OCI-LY1 (cell line): ENCODE measurements around the gene DCP1B.

Experiments
- H2AFZ ChIP-seq: fragments of 200-600 bp; sonication (generic), shearing (Covaris generic); 2 replicates; pipeline ENCODE4 v1.6.0; 2014; ENCODE audit warnings: antibody characterized with exemption, mild to moderate bottlenecking, low read length
- H3F3A ChIP-seq: fragments of 200-600 bp; sonication (generic), shearing (Covaris generic); 2 replicates; pipeline ENCODE4 v1.6.0; 2014; ENCODE audit warnings: mild to moderate bottlenecking, antibody characterized with exemption, low read length, moderate library complexity; ENCODE audit not compliant: insufficient read depth
- H3K27ac ChIP-seq: fragments of 200-600 bp; sonication (generic); 2 replicates; pipeline ENCODE4 v1.5.1; 2014; ENCODE audit warnings: low read length, mixed run types, mild to moderate bottlenecking, low read depth; ENCODE audit not compliant: poor library complexity, severe bottlenecking
- H3K27me3 ChIP-seq: fragments of 200-600 bp; sonication (generic); 2 replicates; pipeline ENCODE4 v1.6.0; 2014; ENCODE audit warnings: antibody characterized with exemption, mild to moderate bottlenecking, low read length, moderate library complexity; ENCODE audit not compliant: insufficient read depth
- H3K36me3 ChIP-seq: fragments of 200-600 bp; sonication (generic); 2 replicates; pipeline ENCODE4 v1.6.1; 2014; ENCODE audit warnings: mild to moderate bottlenecking, antibody characterized with exemption, low read length, moderate library complexity, mixed read lengths; ENCODE audit not compliant: insufficient read depth
- H3K4me1 ChIP-seq: fragments of 200-600 bp; sonication (generic); 2 replicates; pipeline ENCODE4 v1.5.1; 2014; ENCODE audit warnings: mild to moderate bottlenecking, low read length, moderate library complexity; ENCODE audit not compliant: insufficient read depth, severe bottlenecking
- H3K4me2 ChIP-seq: fragments of 200-600 bp; sonication (generic), shearing (Covaris generic); 2 replicates; pipeline ENCODE4 v1.6.1; 2014; ENCODE audit warnings: low read length
- H3K4me3 ChIP-seq: fragments of 200-600 bp; sonication (generic); 2 replicates; pipeline ENCODE4 v1.5.1; 2014; ENCODE audit warnings: low read length, low read depth, mild to moderate bottlenecking, mixed read lengths; ENCODE audit not compliant: poor library complexity, severe bottlenecking
- H3K79me2 ChIP-seq: fragments of 200-600 bp; shearing (Covaris generic); 2 replicates; pipeline ENCODE4 v1.6.1; 2016; ENCODE audit warnings: mixed run types, low read length, mixed read lengths; ENCODE audit not compliant: insufficient read depth
- H3K9ac ChIP-seq: fragments of 200-600 bp; sonication (generic), shearing (Covaris generic); 2 replicates; pipeline ENCODE4 v1.6.1; 2014; ENCODE audit warnings: mild to moderate bottlenecking, low read length, mixed read lengths
- H3K9me2 ChIP-seq: fragments of 200-600 bp; sonication (generic), shearing (Covaris generic); 2 replicates; pipeline ENCODE4 v1.6.1; 2014; ENCODE audit warnings: low read depth, mild to moderate bottlenecking, low read length, mixed read lengths
- H3K9me3 ChIP-seq: fragments of 200-600 bp; shearing (Covaris generic); 2 replicates; pipeline ENCODE4 v1.6.1; 2014; ENCODE audit warnings: low read length, mixed read lengths
- H4K20me1 ChIP-seq: fragments of 200-600 bp; sonication (generic), shearing (Covaris generic); 2 replicates; pipeline ENCODE4 v1.6.0; 2016; ENCODE audit warnings: mild to moderate bottlenecking, low read length; ENCODE audit not compliant: insufficient read depth
- EZH2 ChIP-seq: fragments of 200-600 bp; sonication (generic), shearing (Covaris generic); IDR thresholded peaks from 2 replicates; pipeline ENCODE4 v1.8.0; 2017; ENCODE audit warnings: borderline replicate concordance, mixed run types, mild to moderate bottlenecking, antibody characterized with exemption, low read length, moderate library complexity, mixed read lengths
- TF ChIP-seq, protein P1 (sequence below): fragments of 200-600 bp; sonication (generic), shearing (Covaris generic); IDR thresholded peaks from 2 replicates; pipeline ENCODE4 v1.5.1; 2017; ENCODE audit warnings: mild to moderate bottlenecking, antibody characterized with exemption, low read length, moderate library complexity, mixed read lengths

The DCP1B gene

DNA sequence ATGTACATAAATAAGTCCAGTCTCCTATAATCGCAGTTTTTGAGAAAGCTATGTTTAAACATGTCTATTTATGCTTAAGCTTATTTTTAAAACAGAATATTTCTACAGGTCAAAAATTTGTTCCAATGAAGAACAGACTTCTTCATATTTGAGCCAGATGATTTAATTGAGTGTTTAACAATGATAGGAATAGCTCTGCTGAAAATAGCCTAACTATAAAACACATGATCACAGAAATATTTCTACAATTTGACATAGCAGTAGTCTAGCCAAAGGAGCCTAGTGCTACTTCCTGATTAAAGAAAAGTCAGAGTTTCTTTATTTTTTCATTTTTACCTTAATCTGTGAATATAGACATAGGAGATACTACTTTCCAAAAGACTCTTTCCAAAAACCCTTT, 29.4 kb downstream of the DCP1B start:
- no peaks in the 10 kb centered on the region for H3F3A ChIP-seq
- no peak overlapping the region for H3K27ac ChIP-seq
- no peaks in the 10 kb centered on the region for H3K36me3 ChIP-seq
- no peak overlapping the region for H2AFZ ChIP-seq
- H3K79me2 ChIP-seq = no peaks in the 10 kb centered on the region
- no peaks in the 10 kb centered on the region for H3K9me3 ChIP-seq
- H3K27me3 ChIP-seq = no peaks in the 10 kb centered on the region
- no peak overlapping the region for H3K4me2 ChIP-seq
- H3K9me2 ChIP-seq = no peaks in the 10 kb centered on the region
- H3K9ac ChIP-seq = no peak overlapping the region
- no peak for TF ChIP-seq EZH2
- TF ChIP-seq, protein P1, sequence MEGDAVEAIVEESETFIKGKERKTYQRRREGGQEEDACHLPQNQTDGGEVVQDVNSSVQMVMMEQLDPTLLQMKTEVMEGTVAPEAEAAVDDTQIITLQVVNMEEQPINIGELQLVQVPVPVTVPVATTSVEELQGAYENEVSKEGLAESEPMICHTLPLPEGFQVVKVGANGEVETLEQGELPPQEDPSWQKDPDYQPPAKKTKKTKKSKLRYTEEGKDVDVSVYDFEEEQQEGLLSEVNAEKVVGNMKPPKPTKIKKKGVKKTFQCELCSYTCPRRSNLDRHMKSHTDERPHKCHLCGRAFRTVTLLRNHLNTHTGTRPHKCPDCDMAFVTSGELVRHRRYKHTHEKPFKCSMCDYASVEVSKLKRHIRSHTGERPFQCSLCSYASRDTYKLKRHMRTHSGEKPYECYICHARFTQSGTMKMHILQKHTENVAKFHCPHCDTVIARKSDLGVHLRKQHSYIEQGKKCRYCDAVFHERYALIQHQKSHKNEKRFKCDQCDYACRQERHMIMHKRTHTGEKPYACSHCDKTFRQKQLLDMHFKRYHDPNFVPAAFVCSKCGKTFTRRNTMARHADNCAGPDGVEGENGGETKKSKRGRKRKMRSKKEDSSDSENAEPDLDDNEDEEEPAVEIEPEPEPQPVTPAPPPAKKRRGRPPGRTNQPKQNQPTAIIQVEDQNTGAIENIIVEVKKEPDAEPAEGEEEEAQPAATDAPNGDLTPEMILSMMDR = no peak
- H3K4me1 ChIP-seq = no peaks in the 10 kb centered on the region
- H4K20me1 ChIP-seq = no peaks in the 10 kb centered on the region
- no peak overlapping the region for H3K4me3 ChIP-seq

DNA sequence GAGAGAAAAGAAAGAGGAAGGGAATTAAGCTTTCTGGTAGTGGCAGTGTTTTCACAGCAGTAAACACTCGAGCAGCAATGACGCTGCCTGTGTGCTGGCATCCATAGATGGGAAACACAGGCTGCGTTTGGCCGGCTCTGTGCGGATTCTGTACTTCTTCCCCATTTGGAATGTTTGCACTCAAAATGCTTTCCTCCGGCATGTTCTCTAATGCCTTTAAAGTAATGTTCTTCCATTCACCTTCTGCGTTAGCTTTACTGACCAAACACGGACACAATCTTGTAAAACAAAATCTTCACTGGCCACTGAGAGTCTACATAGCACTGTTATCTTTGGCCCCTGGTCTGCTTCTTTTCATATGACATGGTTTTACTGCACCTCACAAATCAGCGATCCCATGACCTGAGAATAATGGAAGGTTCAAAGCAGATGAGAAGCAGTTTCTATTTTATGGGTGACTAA, 31.4 kb downstream of the DCP1B start:
- TF ChIP-seq, protein P1 = no peak
- no peak for TF ChIP-seq EZH2
- H3K9me2 ChIP-seq = no peaks in the 10 kb centered on the region

DNA sequence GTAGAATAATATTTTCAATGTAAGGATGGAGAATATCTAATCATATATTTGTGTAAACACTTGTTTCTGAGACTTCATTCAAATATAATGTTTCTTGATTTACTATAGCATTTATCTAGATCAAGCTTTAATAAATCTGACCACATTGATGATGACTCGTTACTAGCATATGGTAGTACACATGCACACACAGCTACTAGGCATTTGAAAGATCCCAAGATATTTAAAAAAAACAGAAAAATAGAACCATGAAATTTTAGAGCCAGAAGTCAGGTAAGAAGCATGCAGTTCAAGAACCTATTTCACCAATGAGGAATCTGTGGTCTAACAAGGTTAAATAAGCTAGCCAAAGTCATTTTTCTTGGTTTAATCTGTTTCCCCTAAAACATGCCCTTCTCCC, 32.0 kb downstream of the DCP1B start:
- Histone ChIP-seq H3K4me3 (no peak overlapping the region), H3K36me3 (no peaks in the 10 kb centered on the region), H4K20me1 (no peaks in the 10 kb centered on the region), H2AFZ (no peak overlapping the region), H3K4me1 (no peaks in the 10 kb centered on the region), H3K4me2 (no peak overlapping the region), H3K27me3 (no peaks in the 10 kb centered on the region), H3K9me3 (no peaks in the 10 kb centered on the region), H3K9ac (no peak overlapping the region), H3F3A (no peaks in the 10 kb centered on the region), H3K9me2 (no peaks in the 10 kb centered on the region), H3K79me2 (no peaks in the 10 kb centered on the region), H3K27ac (no peak overlapping the region)
- no peak for TF ChIP-seq EZH2
- TF ChIP-seq, protein P1 = no peak

More for the DNA sequence above, 31.4 kb downstream of the DCP1B start:
- H3K4me2 ChIP-seq = no peak overlapping the region
- no peaks in the 10 kb centered on the region for H3F3A ChIP-seq
- H3K27ac ChIP-seq = no peak overlapping the region
- H3K27me3 ChIP-seq = no peaks in the 10 kb centered on the region
- no peaks in the 10 kb centered on the region for H3K36me3 ChIP-seq
- no peaks in the 10 kb centered on the region for H4K20me1 ChIP-seq
- H3K79me2 ChIP-seq = no peaks in the 10 kb centered on the region
- H2AFZ ChIP-seq = no peak overlapping the region
- H3K4me1 ChIP-seq = no peaks in the 10 kb centered on the region
- H3K4me3 ChIP-seq = no peak overlapping the region
- no peak overlapping the region for H3K9ac ChIP-seq
- H3K9me3 ChIP-seq = no peaks in the 10 kb centered on the region
